Loucy (cell line): ENCODE measurements around the gene FGFR1OP2.

Source experiments
- EZH2phosphoT487 ChIP-seq: fragments of 200-600 bp; IDR thresholded peaks from 2 replicates; pipeline ENCODE4 v1.6.1; 2018; ENCODE audit warnings: antibody characterized with exemption, mild to moderate bottlenecking, moderate library complexity, borderline replicate concordance
- TF ChIP-seq, protein P1 (sequence below): fragments of 200-600 bp; sonication (generic); conservative IDR thresholded peaks from 2 replicates; pipeline ENCODE4 v1.5.1; 2014; ENCODE audit warnings: mild to moderate bottlenecking, antibody characterized with exemption, low read length

DNA sequence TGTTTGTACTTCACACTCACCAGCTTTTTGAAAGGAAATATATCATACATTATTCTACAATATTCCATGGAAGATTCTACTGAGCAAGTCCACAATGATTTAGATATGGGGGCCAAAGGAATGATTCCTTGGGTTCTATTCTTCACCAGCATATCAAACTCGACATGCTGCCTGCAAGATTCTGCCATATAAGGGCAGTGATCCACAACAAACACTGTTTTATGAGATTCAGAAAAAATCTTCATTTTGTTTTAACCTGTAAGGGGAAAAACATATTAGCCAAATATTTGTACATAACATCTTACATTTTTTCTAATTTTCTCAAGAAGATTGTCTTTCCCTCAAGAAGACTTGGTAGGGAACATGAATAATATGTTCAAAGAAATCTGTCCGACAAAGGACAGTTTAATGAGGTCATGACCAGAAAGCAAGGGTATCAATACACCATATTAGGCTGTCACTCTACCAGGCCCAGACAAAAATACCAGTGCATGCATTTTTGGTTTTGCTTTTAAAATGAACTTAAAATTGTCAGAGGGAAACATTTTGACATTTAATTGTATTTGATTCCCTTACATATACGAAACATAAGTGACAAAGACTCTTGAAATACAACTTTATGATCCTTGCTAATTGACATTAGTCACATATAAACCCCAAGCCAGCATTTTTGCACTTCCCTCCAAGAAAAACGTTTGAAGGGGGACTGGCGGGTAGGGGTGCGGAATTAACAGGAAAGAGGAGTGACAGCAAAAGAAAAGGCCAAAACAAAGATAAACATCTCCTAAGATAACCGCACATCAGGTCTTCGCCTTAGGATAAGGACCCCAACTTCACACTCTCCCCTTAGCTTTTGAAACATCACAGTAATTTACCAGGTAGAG lies 1.5 kb upstream of the FGFR1OP2 start:
- TF ChIP-seq, protein P1, sequence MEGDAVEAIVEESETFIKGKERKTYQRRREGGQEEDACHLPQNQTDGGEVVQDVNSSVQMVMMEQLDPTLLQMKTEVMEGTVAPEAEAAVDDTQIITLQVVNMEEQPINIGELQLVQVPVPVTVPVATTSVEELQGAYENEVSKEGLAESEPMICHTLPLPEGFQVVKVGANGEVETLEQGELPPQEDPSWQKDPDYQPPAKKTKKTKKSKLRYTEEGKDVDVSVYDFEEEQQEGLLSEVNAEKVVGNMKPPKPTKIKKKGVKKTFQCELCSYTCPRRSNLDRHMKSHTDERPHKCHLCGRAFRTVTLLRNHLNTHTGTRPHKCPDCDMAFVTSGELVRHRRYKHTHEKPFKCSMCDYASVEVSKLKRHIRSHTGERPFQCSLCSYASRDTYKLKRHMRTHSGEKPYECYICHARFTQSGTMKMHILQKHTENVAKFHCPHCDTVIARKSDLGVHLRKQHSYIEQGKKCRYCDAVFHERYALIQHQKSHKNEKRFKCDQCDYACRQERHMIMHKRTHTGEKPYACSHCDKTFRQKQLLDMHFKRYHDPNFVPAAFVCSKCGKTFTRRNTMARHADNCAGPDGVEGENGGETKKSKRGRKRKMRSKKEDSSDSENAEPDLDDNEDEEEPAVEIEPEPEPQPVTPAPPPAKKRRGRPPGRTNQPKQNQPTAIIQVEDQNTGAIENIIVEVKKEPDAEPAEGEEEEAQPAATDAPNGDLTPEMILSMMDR = no peak
- TF ChIP-seq EZH2phosphoT487 = no peak
